HG03460 (cell line): ENCODE data around the gene GIMAP7.

Experiments used
- ATAC-seq: cut with Tn5 transposase; IDR thresholded peaks from one replicate; pipeline ENCODE4 v1.9.1; 2021; ENCODE audit not compliant: unreplicated experiment

GIMAP7 gene

DNA sequence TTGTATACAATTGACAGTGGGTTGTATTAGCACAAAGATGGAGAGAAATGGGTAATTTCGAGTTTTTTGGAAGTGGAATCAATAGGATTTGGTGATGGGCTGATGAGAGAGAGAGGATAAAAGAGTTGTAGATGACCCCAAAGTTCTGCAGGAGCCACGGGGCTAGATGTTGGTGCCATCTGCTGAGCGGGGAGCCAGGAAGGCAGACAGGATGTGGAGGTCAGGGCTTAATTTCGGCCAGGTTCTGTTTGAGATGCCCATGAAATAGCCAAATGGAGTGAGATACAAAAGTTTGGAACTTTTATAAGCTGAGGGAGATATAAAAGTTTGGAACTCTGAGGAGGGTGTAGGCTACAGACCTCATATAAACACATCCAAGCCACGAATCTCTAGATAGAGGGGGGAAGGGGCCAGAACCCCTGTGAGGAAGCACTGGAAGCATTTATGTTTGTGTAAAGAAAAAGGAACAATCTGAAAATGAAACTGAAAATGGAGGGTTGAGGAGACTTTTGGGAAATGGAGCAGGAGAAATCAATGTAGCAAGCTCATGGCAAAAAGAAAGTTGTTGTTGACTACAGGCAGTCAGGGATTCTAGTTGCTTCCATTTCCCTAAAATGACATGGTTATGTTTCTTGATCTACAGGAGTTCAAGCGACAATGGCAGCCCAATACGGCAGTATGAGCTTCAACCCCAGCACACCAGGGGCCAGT lies 54.7 kb downstream of the GIMAP7 start:
- no peak for ATAC-seq
